Measurements from ENCODE around the gene SREK1IP1. TPM values are rescaled to one million over a fixed set of nuclear protein-coding genes. Genes with fewer than 3 reads are reported as not detected.

SREK1IP1 gene
- total RNA-seq, 1 experiment from 2014 or later = 3.0 TPM

- Histone ChIP-seq H3K4me2 (ENCODE audit: low read length) (peak overlapping the region; percentile 88), H3K4me3 (ENCODE audit: low read length) (peak overlapping the region; percentile 64), H3K9ac (ENCODE audit: low read length) (no peak overlapping the region), H3F3A (ENCODE audit: low read length, unreplicated experiment) (no peaks in the 10 kb centered on the region), H3K27ac (ENCODE audit: low read length) (no peak overlapping the region), H3K4me1 (ENCODE audit: insufficient read depth, low read length) (peaks cover 9% of the 10 kb centered on the region; the same call in 1 of the 2 replicates), H3K27me3 (ENCODE audit: low read length) (no peaks in the 10 kb centered on the region), H3K9me2 (replicated peaks; ENCODE audit: low read length) (no peaks in the 10 kb centered on the region), H3K79me2 (ENCODE audit: low read length) (no peaks in the 10 kb centered on the region), H2AFZ (ENCODE audit: low read length) (peak overlapping the region; percentile 85), H3K36me3 (ENCODE audit: low read depth, low read length) (no peaks in the 10 kb centered on the region), H4K20me1 (ENCODE audit: low read length) (no peaks in the 10 kb centered on the region), H3K9me3 (ENCODE audit: low read length) (no peaks in the 10 kb centered on the region)
- no TSS peak for BruUV-seq (replicated peaks)
- ATAC-seq (0 out of 2 replicates have a peak, but pooled peaks have one; percentile 12), DNase-seq (no peak)
- intact Hi-C loops (cut with micrococcal nuclease) = no loop called here
- TF ChIP-seq EZH2phosphoT487 (IDR thresholded peaks at IDR 0.05; ENCODE audit: borderline replicate concordance, low read length) = no peak
- no peak for TF ChIP-seq CTCF (conservative IDR thresholded peaks at IDR 0.05; ENCODE audit: low read depth, low read length)
- TF ChIP-seq EZH2 (IDR thresholded peaks at IDR 0.05; ENCODE audit: low read length, unreplicated experiment) = no peak
- POLR2A ChIA-PET (ENCODE audit: unreplicated experiment) = no interaction called here
- CTCF ChIA-PET = no interaction called here
Observed at GRCh38 chr5:64690104-64690416, 78.4 kb downstream of the SREK1IP1 start.

GRCh38 chr5:64688965-64689364 lies 79.5 kb downstream of the SREK1IP1 start:
- CTCF ChIA-PET = no interaction called here

More at GRCh38 chr5:64688965-64689364, 79.5 kb downstream of the SREK1IP1 start:
- no peak overlapping the region for H3K4me3 ChIP-seq (ENCODE audit: low read length)
- no peaks in the 10 kb centered on the region for H3K27me3 ChIP-seq (ENCODE audit: low read length)
- no peaks in the 10 kb centered on the region for H3F3A ChIP-seq (ENCODE audit: low read length, unreplicated experiment)
- H4K20me1 ChIP-seq (ENCODE audit: low read length) = no peaks in the 10 kb centered on the region
- H3K79me2 ChIP-seq (ENCODE audit: low read length) = no peaks in the 10 kb centered on the region
- H3K9ac ChIP-seq (ENCODE audit: low read length) = no peak overlapping the region
- no peaks in the 10 kb centered on the region for H3K9me3 ChIP-seq (ENCODE audit: low read length)
- H3K27ac ChIP-seq (ENCODE audit: low read length) = no peak overlapping the region
- H3K4me1 ChIP-seq (ENCODE audit: insufficient read depth, low read length) = peaks cover 7% of the 10 kb centered on the region; the same call in 1 of the 2 replicates
- no peaks in the 10 kb centered on the region for H3K36me3 ChIP-seq (ENCODE audit: low read depth, low read length)
- DNase-seq (no peak), ATAC-seq (no peak)
- intact Hi-C loops (cut with micrococcal nuclease) = no loop called here
- H3K9me2 ChIP-seq (replicated peaks; ENCODE audit: low read length) = no peaks in the 10 kb centered on the region
- BruUV-seq (replicated peaks) = no TSS peak
- no peak overlapping the region for H3K4me2 ChIP-seq (ENCODE audit: low read length)
- TF ChIP-seq EZH2 (IDR thresholded peaks at IDR 0.05; ENCODE audit: low read length, unreplicated experiment) (no peak), EZH2phosphoT487 (IDR thresholded peaks at IDR 0.05; ENCODE audit: borderline replicate concordance, low read length) (no peak), CTCF (conservative IDR thresholded peaks at IDR 0.05; ENCODE audit: low read depth, low read length) (no peak)
- POLR2A ChIA-PET (ENCODE audit: unreplicated experiment) = no interaction called here
- H2AFZ ChIP-seq (ENCODE audit: low read length) = no peak overlapping the region
